GM23338 (cell line): ENCODE data around the gene ENOX2. TPM values are rescaled to one million over a fixed set of nuclear protein-coding genes. Genes with fewer than 3 reads are reported as not detected.

Source experiments
- ATAC-seq: fragments of 200-7000 bp; cut with Tn5 transposase; 3 replicates; pipeline ENCODE4 v1.9.1; 2020
- DNase-seq: peaks from one replicate; pipeline ENCODE4 v3.0.0-alpha.2; 2015; ENCODE audit warnings: low spot score
- H2AFZ ChIP-seq: fragments of 200-600 bp; sonication (generic); 2 replicates; pipeline ENCODE4 v1.8.0; 2016; ENCODE audit warnings: antibody characterized with exemption, mild to moderate bottlenecking, moderate library complexity
- H3F3A ChIP-seq: fragments of 200-600 bp; sonication (generic); replicated peaks from 2 replicates; pipeline ENCODE4 v1.8.0; 2017; ENCODE audit warnings: antibody characterized with exemption, mixed run types, low read depth
- H3K27ac ChIP-seq: fragments of 200-600 bp; sonication (generic); 2 replicates; pipeline ENCODE4 v1.6.1; 2016; ENCODE audit warnings: low read depth
- H3K27me3 ChIP-seq: fragments of 200-600 bp; sonication (generic); 2 replicates; pipeline ENCODE4 v1.8.0; 2016; ENCODE audit warnings: mild to moderate bottlenecking, mixed run types, moderate library complexity; ENCODE audit not compliant: insufficient read depth
- H3K36me3 ChIP-seq: fragments of 200-600 bp; sonication (generic); 2 replicates; pipeline ENCODE4 v1.8.0; 2016; ENCODE audit warnings: mild to moderate bottlenecking; ENCODE audit not compliant: insufficient read depth
- H3K4me1 ChIP-seq: fragments of 200-600 bp; sonication (generic); 2 replicates; pipeline ENCODE4 v1.8.0; 2016; ENCODE audit warnings: mild to moderate bottlenecking, moderate library complexity; ENCODE audit not compliant: insufficient read depth
- H3K4me2 ChIP-seq: fragments of 200-600 bp; sonication (generic); 2 replicates; pipeline ENCODE4 v1.7.1; 2017; ENCODE audit warnings: mixed run types
- H3K4me3 ChIP-seq: fragments of 200-600 bp; sonication (generic); 2 replicates; pipeline ENCODE4 v1.6.1; 2016; ENCODE audit warnings: mixed run types
- H3K79me2 ChIP-seq: fragments of 200-600 bp; sonication (generic); replicated peaks from 2 replicates; pipeline ENCODE4 v1.8.0; 2017; ENCODE audit warnings: mild to moderate bottlenecking; ENCODE audit not compliant: insufficient read depth
- H3K9me2 ChIP-seq: fragments of 200-600 bp; sonication (generic); 2 replicates; pipeline ENCODE4 v1.8.0; 2017; ENCODE audit not compliant: insufficient read depth
- H4K20me1 ChIP-seq: fragments of 200-600 bp; sonication (generic); replicated peaks from 2 replicates; pipeline ENCODE4 v1.8.0; 2017; ENCODE audit warnings: mild to moderate bottlenecking; ENCODE audit not compliant: insufficient read depth
- H3K27ac Mint-ChIP-seq: 2 replicates; pipeline ENCODE4 v1.8.0; 2020; ENCODE audit warnings: inconsistent platforms, mild to moderate bottlenecking, moderate library complexity, mixed read lengths
- H3K27me3 Mint-ChIP-seq: 3 replicates; pipeline ENCODE4 v1.8.0; 2022; ENCODE audit warnings: low read depth, mild to moderate bottlenecking, moderate library complexity, mixed read lengths, inconsistent platforms; ENCODE audit not compliant: insufficient read depth, poor library complexity
- H3K36me3 Mint-ChIP-seq: 3 replicates; pipeline ENCODE4 v1.8.0; 2021; ENCODE audit warnings: low read depth, mild to moderate bottlenecking, inconsistent platforms, moderate library complexity, mixed read lengths
- H3K4me1 Mint-ChIP-seq: 3 replicates; pipeline ENCODE4 v1.8.0; 2020; ENCODE audit warnings: mild to moderate bottlenecking, inconsistent platforms, mixed read lengths
- H3K4me3 Mint-ChIP-seq: 3 replicates; pipeline ENCODE4 v1.8.0; 2021; ENCODE audit warnings: moderate library complexity, mild to moderate bottlenecking, inconsistent platforms, mixed read lengths
- H3K9me3 Mint-ChIP-seq: 3 replicates; pipeline ENCODE4 v1.8.0; 2020; ENCODE audit warnings: moderate library complexity, mild to moderate bottlenecking, inconsistent platforms, mixed read lengths
- CREB1 ChIP-seq: fragments of 250-450 bp; sonication (Bioruptor Pico); IDR thresholded peaks from 2 replicates; pipeline ENCODE4 v1.5.0; 2020; ENCODE audit warnings: low read depth, mild to moderate bottlenecking, moderate library complexity
- EZH2 ChIP-seq: fragments of 200-600 bp; sonication (generic); IDR thresholded peaks from one replicate; pipeline ENCODE4 v1.8.0; 2017; ENCODE audit warnings: antibody characterized with exemption, mild to moderate bottlenecking, low read depth; ENCODE audit not compliant: unreplicated experiment
- EZH2phosphoT487 ChIP-seq: fragments of 200-600 bp; sonication (generic); IDR thresholded peaks from one replicate; pipeline ENCODE4 v1.8.1; 2018; ENCODE audit warnings: antibody characterized with exemption; ENCODE audit not compliant: unreplicated experiment
- JUNB ChIP-seq: IDR thresholded peaks from one replicate; pipeline ENCODE4 v1.6.1; 2016; ENCODE audit warnings: antibody characterized with exemption; ENCODE audit not compliant: unreplicated experiment
- NANOG ChIP-seq: IDR thresholded peaks from 2 replicates; pipeline ENCODE4 v1.6.1; 2016; ENCODE audit warnings: antibody characterized with exemption, borderline replicate concordance
- POLR2AphosphoS5 ChIP-seq: IDR thresholded peaks from 2 replicates; pipeline ENCODE4 v1.6.1; 2016; ENCODE audit warnings: antibody characterized with exemption, low read depth
- STAT1 ChIP-seq: IDR thresholded peaks from one replicate; pipeline ENCODE4 v1.6.1; 2016; ENCODE audit warnings: antibody characterized with exemption; ENCODE audit not compliant: unreplicated experiment
- ZNF114 ChIP-seq: fragments of 250-450 bp; sonication (Bioruptor Pico); IDR thresholded peaks from 2 replicates; pipeline ENCODE4 v1.5.0; 2020; ENCODE audit warnings: mild to moderate bottlenecking, moderate library complexity
- ZNF331 ChIP-seq: fragments of 250-450 bp; sonication (Bioruptor Pico); IDR thresholded peaks from 2 replicates; pipeline ENCODE4 v1.5.0; 2020; ENCODE audit warnings: low read depth, mild to moderate bottlenecking, moderate library complexity
- polyA plus RNA-seq: library from polyadenylated mRNA; unstranded; fragments of >200 nt; fragmentation: Nextera tagmentation; extraction: Ambion mirVana; gene quantifications from 2 replicates; pipeline ENCODE4 v1.2.1, GENCODE V29; 2016
- total RNA-seq: library from RNA; depleted of rRNA; stranded (reverse); fragments of >200 nt; shearing (Covaris generic); gene quantifications from 2 replicates; pipeline ENCODE4 v1.2.3, GENCODE V29; 2014
- TF ChIP-seq, protein P1 (sequence below), 2 experiments: fragments of 200-600 bp in 1 of 2; sonication (generic) in 1 of 2; conservative IDR thresholded peaks; 2 replicates each; pipeline versions ENCODE4 v1.5.1 to v1.6.1; 2016 to 2017; ENCODE audit warnings: antibody characterized with exemption in 2 of 2, low read depth in 2 of 2, mild to moderate bottlenecking in 2 of 2, moderate library complexity in 1 of 2
- TF ChIP-seq, protein P2 (sequence below): IDR thresholded peaks from 2 replicates; pipeline ENCODE4 v1.6.1; 2016; ENCODE audit warnings: antibody characterized with exemption
- TF ChIP-seq, protein P3 (sequence below): IDR thresholded peaks from one replicate; pipeline ENCODE4 v1.6.1; 2018; ENCODE audit warnings: antibody characterized with exemption; ENCODE audit not compliant: unreplicated experiment
- TF ChIP-seq, protein P4 (sequence below): fragments of 250-450 bp; sonication (Bioruptor Pico); IDR thresholded peaks from 2 replicates; pipeline ENCODE4 v1.5.0; 2020; ENCODE audit warnings: mild to moderate bottlenecking, moderate library complexity

ENOX2 gene
- total and polyA plus RNA-seq, 2 experiments from 2014 or later, result 9.6 to 11.2 TPM

DNA sequence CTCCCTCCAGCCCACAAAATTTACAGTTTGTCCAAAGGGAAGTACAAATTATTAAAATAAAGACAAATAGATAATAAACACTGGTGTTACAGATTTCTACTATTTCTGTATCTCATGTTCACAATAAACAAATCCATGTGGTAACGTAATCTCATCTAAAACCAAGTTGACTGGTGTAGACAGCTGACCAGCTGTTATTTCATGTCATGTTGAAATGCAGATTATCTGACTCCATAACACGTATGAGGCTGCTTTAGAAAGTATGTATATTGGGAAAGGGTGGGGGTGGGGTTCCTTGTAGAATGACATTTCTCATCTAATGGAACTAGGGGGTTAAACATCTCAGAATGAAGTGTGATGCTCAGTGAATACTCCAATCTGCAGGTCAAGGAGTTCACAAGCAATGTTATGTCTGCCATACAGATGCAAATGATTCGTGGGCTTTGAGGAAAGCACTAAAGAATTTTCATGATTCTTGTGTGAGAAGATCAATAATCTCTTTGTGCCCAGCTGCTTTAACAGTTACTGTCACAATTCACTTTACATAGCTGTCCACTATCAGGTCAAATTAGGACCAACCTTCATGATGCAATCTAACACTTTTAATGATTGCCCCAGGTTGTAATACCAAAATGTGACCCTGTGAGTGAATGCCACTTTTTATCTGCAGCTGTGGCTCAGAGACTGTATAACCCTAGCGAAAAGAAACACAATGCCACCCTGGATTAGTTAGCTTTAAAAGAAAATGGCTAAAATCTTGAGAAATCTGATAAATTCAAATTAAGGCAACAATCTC is 114.0 kb downstream of the ENOX2 start:
- Mint-ChIP-seq H3K4me3 (no peak overlapping the region), H3K4me1 (peaks cover 10% of the 10 kb centered on the region; the same call in 2 of the 3 replicates)
- no peak for ATAC-seq

More for the DNA sequence above, 114.0 kb downstream of the ENOX2 start:
- Histone ChIP-seq H2AFZ (no peak overlapping the region), H3K79me2 (no peaks in the 10 kb centered on the region), H3K4me3 (no peak overlapping the region), H3K4me2 (no peak overlapping the region), H3K36me3 (no peaks in the 10 kb centered on the region), H3K27me3 (no peaks in the 10 kb centered on the region), H3K9me2 (no peaks in the 10 kb centered on the region), H3K27ac (no peak overlapping the region), H4K20me1 (no peaks in the 10 kb centered on the region), H3K4me1 (peaks cover 14% of the 10 kb centered on the region; the same call in 1 of the 2 replicates), H3F3A (no peaks in the 10 kb centered on the region)
- H3K36me3 Mint-ChIP-seq, result no peaks in the 10 kb centered on the region
- H3K27ac Mint-ChIP-seq, result no peak overlapping the region
- DNase-seq, result peak; percentile 5
- no peaks in the 10 kb centered on the region for H3K9me3 Mint-ChIP-seq
- TF ChIP-seq ZNF331 (CRISPR knock-in tag), result no peak
- TF ChIP-seq, protein P1, sequence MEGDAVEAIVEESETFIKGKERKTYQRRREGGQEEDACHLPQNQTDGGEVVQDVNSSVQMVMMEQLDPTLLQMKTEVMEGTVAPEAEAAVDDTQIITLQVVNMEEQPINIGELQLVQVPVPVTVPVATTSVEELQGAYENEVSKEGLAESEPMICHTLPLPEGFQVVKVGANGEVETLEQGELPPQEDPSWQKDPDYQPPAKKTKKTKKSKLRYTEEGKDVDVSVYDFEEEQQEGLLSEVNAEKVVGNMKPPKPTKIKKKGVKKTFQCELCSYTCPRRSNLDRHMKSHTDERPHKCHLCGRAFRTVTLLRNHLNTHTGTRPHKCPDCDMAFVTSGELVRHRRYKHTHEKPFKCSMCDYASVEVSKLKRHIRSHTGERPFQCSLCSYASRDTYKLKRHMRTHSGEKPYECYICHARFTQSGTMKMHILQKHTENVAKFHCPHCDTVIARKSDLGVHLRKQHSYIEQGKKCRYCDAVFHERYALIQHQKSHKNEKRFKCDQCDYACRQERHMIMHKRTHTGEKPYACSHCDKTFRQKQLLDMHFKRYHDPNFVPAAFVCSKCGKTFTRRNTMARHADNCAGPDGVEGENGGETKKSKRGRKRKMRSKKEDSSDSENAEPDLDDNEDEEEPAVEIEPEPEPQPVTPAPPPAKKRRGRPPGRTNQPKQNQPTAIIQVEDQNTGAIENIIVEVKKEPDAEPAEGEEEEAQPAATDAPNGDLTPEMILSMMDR (conservative IDR thresholded peaks at IDR 0.05; ENCODE audit: low read depth in 2 of 2), result no peak
- TF ChIP-seq, protein P2, sequence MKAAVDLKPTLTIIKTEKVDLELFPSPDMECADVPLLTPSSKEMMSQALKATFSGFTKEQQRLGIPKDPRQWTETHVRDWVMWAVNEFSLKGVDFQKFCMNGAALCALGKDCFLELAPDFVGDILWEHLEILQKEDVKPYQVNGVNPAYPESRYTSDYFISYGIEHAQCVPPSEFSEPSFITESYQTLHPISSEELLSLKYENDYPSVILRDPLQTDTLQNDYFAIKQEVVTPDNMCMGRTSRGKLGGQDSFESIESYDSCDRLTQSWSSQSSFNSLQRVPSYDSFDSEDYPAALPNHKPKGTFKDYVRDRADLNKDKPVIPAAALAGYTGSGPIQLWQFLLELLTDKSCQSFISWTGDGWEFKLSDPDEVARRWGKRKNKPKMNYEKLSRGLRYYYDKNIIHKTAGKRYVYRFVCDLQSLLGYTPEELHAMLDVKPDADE, result no peak
- TF ChIP-seq EZH2phosphoT487, result no peak
- TF ChIP-seq, protein P3, sequence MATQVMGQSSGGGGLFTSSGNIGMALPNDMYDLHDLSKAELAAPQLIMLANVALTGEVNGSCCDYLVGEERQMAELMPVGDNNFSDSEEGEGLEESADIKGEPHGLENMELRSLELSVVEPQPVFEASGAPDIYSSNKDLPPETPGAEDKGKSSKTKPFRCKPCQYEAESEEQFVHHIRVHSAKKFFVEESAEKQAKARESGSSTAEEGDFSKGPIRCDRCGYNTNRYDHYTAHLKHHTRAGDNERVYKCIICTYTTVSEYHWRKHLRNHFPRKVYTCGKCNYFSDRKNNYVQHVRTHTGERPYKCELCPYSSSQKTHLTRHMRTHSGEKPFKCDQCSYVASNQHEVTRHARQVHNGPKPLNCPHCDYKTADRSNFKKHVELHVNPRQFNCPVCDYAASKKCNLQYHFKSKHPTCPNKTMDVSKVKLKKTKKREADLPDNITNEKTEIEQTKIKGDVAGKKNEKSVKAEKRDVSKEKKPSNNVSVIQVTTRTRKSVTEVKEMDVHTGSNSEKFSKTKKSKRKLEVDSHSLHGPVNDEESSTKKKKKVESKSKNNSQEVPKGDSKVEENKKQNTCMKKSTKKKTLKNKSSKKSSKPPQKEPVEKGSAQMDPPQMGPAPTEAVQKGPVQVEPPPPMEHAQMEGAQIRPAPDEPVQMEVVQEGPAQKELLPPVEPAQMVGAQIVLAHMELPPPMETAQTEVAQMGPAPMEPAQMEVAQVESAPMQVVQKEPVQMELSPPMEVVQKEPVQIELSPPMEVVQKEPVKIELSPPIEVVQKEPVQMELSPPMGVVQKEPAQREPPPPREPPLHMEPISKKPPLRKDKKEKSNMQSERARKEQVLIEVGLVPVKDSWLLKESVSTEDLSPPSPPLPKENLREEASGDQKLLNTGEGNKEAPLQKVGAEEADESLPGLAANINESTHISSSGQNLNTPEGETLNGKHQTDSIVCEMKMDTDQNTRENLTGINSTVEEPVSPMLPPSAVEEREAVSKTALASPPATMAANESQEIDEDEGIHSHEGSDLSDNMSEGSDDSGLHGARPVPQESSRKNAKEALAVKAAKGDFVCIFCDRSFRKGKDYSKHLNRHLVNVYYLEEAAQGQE, result no peak
- TF ChIP-seq CREB1, result no peak
- no peak for TF ChIP-seq JUNB
- no peak for TF ChIP-seq POLR2AphosphoS5
- TF ChIP-seq STAT1, result no peak
- no peak for TF ChIP-seq NANOG
- TF ChIP-seq, protein P4, sequence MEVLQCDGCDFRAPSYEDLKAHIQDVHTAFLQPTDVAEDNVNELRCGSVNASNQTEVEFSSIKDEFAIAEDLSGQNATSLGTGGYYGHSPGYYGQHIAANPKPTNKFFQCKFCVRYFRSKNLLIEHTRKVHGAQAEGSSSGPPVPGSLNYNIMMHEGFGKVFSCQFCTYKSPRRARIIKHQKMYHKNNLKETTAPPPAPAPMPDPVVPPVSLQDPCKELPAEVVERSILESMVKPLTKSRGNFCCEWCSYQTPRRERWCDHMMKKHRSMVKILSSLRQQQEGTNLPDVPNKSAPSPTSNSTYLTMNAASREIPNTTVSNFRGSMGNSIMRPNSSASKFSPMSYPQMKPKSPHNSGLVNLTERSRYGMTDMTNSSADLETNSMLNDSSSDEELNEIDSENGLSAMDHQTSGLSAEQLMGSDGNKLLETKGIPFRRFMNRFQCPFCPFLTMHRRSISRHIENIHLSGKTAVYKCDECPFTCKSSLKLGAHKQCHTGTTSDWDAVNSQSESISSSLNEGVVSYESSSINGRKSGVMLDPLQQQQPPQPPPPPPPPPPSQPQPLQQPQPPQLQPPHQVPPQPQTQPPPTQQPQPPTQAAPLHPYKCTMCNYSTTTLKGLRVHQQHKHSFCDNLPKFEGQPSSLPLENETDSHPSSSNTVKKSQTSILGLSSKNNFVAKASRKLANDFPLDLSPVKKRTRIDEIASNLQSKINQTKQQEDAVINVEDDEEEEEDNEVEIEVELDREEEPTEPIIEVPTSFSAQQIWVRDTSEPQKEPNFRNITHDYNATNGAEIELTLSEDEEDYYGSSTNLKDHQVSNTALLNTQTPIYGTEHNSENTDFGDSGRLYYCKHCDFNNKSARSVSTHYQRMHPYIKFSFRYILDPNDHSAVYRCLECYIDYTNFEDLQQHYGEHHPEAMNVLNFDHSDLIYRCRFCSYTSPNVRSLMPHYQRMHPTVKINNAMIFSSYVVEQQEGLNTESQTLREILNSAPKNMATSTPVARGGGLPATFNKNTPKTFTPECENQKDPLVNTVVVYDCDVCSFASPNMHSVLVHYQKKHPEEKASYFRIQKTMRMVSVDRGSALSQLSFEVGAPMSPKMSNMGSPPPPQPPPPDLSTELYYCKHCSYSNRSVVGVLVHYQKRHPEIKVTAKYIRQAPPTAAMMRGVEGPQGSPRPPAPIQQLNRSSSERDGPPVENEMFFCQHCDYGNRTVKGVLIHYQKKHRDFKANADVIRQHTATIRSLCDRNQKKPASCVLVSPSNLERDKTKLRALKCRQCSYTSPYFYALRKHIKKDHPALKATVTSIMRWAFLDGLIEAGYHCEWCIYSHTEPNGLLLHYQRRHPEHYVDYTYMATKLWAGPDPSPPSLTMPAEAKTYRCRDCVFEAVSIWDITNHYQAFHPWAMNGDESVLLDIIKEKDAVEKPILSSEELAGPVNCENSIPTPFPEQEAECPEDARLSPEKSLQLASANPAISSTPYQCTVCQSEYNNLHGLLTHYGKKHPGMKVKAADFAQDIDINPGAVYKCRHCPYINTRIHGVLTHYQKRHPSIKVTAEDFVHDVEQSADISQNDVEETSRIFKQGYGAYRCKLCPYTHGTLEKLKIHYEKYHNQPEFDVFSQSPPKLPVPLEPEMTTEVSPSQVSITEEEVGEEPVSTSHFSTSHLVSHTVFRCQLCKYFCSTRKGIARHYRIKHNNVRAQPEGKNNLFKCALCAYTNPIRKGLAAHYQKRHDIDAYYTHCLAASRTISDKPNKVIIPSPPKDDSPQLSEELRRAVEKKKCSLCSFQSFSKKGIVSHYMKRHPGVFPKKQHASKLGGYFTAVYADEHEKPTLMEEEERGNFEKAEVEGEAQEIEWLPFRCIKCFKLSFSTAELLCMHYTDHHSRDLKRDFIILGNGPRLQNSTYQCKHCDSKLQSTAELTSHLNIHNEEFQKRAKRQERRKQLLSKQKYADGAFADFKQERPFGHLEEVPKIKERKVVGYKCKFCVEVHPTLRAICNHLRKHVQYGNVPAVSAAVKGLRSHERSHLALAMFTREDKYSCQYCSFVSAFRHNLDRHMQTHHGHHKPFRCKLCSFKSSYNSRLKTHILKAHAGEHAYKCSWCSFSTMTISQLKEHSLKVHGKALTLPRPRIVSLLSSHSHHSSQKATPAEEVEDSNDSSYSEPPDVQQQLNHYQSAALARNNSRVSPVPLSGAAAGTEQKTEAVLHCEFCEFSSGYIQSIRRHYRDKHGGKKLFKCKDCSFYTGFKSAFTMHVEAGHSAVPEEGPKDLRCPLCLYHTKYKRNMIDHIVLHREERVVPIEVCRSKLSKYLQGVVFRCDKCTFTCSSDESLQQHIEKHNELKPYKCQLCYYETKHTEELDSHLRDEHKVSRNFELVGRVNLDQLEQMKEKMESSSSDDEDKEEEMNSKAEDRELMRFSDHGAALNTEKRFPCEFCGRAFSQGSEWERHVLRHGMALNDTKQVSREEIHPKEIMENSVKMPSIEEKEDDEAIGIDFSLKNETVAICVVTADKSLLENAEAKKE, result no peak
- no peak for TF ChIP-seq ZNF114 (CRISPR knock-in tag)
- TF ChIP-seq EZH2, result no peak
- no peaks in the 10 kb centered on the region for H3K27me3 Mint-ChIP-seq
